Measurements from ENCODE around the gene PARD3. TPM values are rescaled to one million over a fixed set of nuclear protein-coding genes. Genes with fewer than 3 reads are reported as not detected.
"Not testable (repeated sequence)": the region's sequence is repeated elsewhere in the genome, so short reads cannot be mapped to it uniquely, and the experiment has no call there.

The PARD3 gene
- total RNA-seq: 4.8 TPM

DNA sequence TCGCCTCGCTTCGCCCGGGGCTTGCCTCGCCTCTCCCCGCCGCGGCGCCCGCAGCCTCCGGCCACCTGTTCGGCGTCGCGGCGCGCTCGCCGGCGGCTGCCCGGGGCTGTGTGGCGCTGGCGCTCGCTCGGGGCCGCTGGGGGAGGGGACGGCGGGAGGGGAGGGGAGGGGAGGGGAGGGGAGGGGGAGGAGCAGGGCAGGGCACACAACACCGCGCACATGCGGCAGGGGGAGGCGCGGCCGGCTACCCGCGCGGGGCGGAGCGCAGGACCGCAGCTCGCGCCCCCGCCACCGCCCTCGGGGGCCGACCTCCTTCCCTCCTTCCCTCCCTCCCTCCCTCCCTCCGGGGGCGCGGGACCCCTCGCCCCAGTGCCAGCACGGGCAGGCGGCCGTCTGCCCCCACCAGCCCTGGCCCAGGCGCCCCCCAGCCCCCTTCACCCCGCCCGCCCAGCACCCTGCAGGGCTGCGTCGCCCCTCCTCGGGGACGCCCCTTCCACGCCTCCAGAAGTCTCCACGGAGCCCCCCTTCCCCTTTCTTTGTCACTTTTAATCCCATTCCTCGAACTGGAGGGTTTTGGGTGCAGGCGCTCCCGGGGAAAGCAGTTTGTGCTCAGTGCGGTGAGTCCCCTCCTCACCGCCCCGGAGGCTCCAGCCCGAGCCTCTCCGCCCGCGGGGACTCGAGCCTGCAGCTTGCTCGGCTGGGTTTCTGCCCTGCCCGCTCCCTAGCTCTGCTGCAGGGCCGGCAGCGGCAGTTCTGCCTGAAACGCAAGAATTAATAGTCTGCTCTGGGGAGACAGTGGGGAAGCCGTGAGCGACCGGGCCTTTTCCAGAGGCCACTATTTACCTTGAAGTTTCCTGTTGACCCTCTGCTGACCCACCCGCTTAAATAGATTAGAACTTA is at the start of gene PARD3:
PARD3 (minus strand) TSS at position 112 of the 900 bp plus-strand sequence. CDS start 301 bp downstream, outside the sequence.
- Histone ChIP-seq H3K4me1 (ENCODE audit: insufficient read depth, low read length) (no peaks in the 10 kb centered on the region), H3K4me3 (ENCODE audit: low read length) (no peak within 1 kb of the TSS), H3K9me3 (ENCODE audit: low read depth, low read length) (no peaks in the 10 kb centered on the region), H3K27me3 (ENCODE audit: insufficient read depth, low read length) (peaks cover 52% of the 10 kb centered on the region)

DNA sequence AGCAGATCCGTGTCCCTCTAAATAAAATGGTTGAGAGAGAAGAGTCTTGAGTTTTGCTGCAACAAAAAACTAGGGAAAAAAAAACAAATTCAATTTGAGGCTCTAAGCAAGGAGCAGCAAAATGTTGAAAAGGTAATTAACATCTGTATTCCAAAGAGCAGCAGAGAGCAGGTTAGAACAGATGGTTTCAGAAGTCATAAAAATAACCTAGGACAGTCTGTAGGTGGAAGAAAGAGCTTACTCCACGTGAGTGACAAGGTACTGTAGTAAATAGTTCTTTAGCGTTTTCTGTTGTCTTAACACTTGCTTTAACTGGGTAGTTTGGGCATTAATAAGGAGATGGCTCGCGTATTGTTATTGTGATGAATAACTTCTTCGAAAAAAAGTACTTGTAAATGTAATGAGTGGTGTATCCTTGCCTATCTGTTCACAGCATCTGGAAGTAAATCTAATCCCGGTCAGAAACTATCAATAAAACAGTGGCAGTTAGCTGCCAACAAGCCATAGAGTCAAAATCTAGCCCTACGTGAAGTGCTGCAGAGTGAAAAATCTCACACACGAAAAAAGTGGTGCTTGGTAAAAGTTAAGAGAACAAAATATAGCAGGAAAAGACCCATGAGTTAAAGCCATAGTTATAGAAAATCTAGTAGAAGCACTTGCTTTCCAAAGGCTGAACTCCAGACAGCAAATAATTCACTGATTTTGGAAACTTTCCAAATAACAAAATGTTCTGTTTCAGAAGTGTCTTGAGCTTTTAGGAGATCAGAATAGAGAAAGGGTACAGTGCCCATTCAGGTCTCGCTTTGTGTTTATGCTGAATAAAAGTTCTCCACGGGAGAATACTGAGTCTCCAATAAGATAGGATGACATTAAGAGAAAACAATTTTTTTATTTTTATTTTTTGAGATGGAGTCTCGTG is 49.3 kb upstream of the PARD3 start:
- no peak overlapping the region for H3K4me3 ChIP-seq (ENCODE audit: low read length)
- no peaks in the 10 kb centered on the region for H3K9me3 ChIP-seq (ENCODE audit: low read depth, low read length)
- no peaks in the 10 kb centered on the region for H3K4me1 ChIP-seq (ENCODE audit: insufficient read depth, low read length)
- H3K27me3 ChIP-seq (ENCODE audit: insufficient read depth, low read length): no peaks in the 10 kb centered on the region

DNA sequence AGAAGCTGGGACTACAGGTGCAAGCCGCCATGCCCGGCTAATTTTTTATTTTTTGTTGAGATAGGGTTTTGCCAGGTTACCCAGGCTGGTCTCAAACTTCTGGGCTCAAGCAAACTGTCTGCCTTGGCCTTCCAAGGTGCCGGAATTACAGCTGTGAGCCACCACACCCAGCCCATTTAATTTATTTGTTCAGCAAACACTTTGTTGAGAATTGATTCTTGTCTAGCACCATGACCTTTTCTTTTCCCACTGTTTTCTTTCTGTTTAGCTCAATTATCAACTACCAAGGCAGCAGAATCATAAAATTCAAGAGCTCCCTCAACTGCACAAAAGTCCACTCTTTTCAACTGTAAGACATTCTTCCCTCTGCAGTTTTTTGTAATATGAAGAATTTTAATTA is 47.8 kb upstream of the PARD3 start:
- H3K27me3 ChIP-seq (ENCODE audit: insufficient read depth, low read length): no peaks in the 10 kb centered on the region
- H3K4me1 ChIP-seq (ENCODE audit: insufficient read depth, low read length): no peaks in the 10 kb centered on the region
- no peak overlapping the region for H3K4me3 ChIP-seq (ENCODE audit: low read length)
- H3K9me3 ChIP-seq (ENCODE audit: low read depth, low read length): no peaks in the 10 kb centered on the region

DNA sequence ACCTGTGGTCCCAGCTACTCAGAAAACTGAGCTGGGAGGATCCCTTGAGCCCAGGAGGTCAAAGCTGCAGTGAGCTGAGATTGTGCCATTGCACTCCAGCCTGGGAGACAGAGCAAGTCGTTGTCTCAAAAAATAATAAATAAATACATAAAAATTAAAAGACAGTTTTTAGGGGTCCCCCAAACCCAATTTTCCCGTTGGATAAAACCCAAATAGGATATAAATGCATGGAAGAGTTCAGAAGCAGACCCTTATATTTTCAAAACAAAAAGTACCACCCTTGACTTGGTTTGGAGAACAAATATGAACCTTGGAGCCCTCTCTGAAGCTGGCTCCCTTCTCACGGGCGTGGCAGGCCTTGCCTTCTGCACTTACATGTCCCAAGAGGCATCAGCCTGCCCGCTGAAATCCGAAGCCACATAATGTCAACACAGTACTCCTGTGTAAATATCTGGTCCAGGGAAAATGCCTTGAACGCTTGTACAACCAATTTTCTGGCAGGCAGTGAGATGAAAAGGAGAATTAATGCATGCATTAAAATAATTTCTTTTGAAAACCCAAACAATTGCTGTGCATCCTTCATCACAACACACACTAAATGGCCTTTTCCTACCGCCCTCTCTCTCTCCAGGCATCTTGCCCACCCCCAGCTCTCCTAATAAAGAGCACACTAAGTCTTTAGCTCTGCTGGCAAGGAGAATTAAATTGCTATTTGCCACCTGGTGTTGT is 46.4 kb upstream of the PARD3 start:
- Histone ChIP-seq H3K4me1 (ENCODE audit: insufficient read depth, low read length) (no peaks in the 10 kb centered on the region), H3K4me3 (ENCODE audit: low read length) (no peak overlapping the region), H3K9me3 (ENCODE audit: low read depth, low read length) (no peaks in the 10 kb centered on the region), H3K27me3 (ENCODE audit: insufficient read depth, low read length) (no peaks in the 10 kb centered on the region)

DNA sequence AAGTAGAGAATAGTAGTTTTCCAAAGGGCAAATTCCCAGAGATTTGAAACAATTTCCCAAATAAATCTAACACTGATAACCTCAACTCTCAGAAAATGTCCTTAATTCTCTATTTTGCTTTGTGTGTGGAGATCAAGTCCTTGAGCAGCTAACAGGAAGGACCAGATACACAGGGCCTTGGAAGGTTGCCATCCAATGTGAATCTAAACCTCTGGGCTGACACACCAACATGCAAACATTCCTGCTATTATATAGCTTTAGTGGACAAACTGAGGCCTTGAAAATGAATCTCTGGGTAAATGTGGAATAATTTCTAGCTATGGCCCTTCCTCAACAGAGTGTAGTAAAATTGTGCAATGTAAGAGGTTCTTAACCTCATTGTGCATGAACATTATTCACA is 44.1 kb upstream of the PARD3 start:
- H3K4me1 ChIP-seq (ENCODE audit: insufficient read depth, low read length): no peaks in the 10 kb centered on the region
- no peak overlapping the region for H3K4me3 ChIP-seq (ENCODE audit: low read length)
- H3K27me3 ChIP-seq (ENCODE audit: insufficient read depth, low read length): no peaks in the 10 kb centered on the region
- no peaks in the 10 kb centered on the region for H3K9me3 ChIP-seq (ENCODE audit: low read depth, low read length)

DNA sequence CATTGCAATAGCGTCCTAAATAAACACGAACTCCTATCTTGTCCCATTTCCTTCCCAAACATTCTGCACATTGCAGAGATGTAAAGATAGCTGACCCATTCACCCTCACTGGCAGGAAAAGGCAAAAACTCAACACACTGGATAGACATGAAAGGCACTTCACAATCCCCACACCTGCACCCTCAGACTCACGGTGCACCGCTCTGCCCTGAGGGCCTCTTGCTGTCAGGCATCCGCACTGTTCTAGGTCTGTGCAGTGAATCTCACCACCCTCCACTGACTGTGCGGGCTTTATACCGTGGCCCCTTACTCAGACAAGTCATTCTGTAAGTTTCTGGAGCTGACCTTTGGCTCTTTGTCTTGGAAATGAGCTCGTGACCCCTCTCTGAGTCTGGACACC is 42.9 kb upstream of the PARD3 start:
- H3K27me3 ChIP-seq (ENCODE audit: insufficient read depth, low read length): no peaks in the 10 kb centered on the region
- no peaks in the 10 kb centered on the region for H3K4me1 ChIP-seq (ENCODE audit: insufficient read depth, low read length)
- no peak overlapping the region for H3K4me3 ChIP-seq (ENCODE audit: low read length)
- no peaks in the 10 kb centered on the region for H3K9me3 ChIP-seq (ENCODE audit: low read depth, low read length)

DNA sequence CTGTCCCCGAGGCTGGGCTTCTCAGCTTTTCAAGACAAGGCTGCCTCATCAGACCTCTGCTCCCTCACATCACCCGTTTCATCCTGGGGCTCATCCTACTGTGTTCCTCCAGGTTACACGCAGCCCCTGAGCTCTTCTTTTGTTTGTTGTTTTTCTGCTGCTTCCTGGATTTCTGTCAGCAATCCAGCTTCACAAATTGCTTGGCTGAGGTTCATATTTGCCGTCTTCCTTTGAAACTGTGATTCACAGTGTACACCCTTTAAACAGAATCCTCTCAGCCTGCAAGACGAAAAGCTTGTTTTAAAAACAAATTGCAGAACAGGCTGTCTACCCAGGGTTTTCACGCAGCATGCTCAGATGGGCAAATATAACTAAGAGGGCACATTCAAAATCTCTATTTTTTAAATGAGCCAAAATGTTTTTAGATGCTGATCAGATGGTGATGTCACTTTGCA is 39.1 kb upstream of the PARD3 start:
- Histone ChIP-seq H3K4me3 (ENCODE audit: low read length) (no peak overlapping the region), H3K27me3 (ENCODE audit: insufficient read depth, low read length) (no peaks in the 10 kb centered on the region), H3K9me3 (ENCODE audit: low read depth, low read length) (no peaks in the 10 kb centered on the region), H3K4me1 (ENCODE audit: insufficient read depth, low read length) (no peaks in the 10 kb centered on the region)

DNA sequence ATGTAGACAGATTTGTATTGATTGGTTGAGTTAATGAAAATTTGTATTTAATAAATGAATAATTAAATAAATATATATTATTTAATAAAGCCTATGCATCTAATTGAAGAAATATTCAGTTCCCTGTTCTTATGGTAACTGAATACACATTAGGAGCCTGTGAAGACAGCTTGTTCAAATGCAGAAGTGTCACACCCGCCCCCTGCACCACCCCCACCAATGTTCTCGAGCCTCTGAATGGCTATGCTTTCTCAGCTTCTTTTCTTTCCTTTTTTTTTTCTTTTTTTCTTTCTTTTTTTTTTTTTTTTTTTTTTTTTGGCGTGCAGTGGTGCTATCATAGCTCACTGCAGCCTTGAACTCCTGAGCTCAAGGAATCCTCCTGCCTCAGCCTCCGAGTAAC is 38.3 kb upstream of the PARD3 start:
- Histone ChIP-seq H3K4me1 (ENCODE audit: insufficient read depth, low read length) (no peaks in the 10 kb centered on the region), H3K4me3 (ENCODE audit: low read length) (no peak overlapping the region), H3K9me3 (ENCODE audit: low read depth, low read length) (no peaks in the 10 kb centered on the region), H3K27me3 (ENCODE audit: insufficient read depth, low read length) (no peaks in the 10 kb centered on the region)

DNA sequence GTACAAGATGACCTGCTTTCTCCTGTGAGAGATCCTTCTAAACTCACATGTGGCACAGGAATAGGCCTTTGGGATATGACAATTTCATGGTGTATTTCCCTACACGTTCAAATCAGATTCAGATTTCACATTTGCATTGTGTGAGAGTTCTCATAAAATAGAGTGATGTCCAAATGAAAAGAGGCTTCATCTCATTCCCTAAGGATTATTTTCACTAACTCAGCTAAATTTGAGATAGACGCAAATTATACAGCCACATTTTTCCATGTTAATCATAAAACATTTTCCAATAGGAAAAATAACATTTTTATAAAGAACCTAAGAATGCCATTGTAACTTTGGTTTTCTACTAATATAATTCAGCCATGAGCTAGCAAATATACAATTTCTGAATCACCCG is 35.5 kb upstream of the PARD3 start:
- Histone ChIP-seq H3K9me3 (ENCODE audit: low read depth, low read length) (no peaks in the 10 kb centered on the region), H3K4me1 (ENCODE audit: insufficient read depth, low read length) (no peaks in the 10 kb centered on the region), H3K4me3 (ENCODE audit: low read length) (no peak overlapping the region), H3K27me3 (ENCODE audit: insufficient read depth, low read length) (no peaks in the 10 kb centered on the region)

DNA sequence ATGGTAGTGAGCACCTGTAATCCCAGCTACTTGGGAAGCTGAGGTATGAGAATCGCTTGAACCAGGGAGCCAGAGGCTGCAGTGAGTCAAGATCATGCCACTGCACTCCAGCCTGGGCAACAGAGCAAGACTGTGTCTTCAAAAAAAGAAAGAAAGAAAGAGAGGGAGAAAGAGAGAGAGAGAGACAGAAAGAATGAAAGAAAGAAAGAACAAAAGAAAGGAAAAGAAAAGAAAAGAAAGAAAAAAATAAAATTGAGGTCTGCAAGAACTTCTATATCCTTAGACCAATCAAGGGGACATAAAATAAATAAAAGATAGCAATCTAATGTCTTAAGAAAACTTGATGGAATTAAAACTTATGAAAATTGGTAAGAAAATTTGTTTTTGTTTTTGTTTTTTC is 34.9 kb upstream of the PARD3 start:
- Histone ChIP-seq H3K9me3 (ENCODE audit: low read depth, low read length) (no peaks in the 10 kb centered on the region), H3K4me1 (ENCODE audit: insufficient read depth, low read length) (no peaks in the 10 kb centered on the region), H3K27me3 (ENCODE audit: insufficient read depth, low read length) (no peaks in the 10 kb centered on the region), H3K4me3 (ENCODE audit: low read length) (no peak overlapping the region)

DNA sequence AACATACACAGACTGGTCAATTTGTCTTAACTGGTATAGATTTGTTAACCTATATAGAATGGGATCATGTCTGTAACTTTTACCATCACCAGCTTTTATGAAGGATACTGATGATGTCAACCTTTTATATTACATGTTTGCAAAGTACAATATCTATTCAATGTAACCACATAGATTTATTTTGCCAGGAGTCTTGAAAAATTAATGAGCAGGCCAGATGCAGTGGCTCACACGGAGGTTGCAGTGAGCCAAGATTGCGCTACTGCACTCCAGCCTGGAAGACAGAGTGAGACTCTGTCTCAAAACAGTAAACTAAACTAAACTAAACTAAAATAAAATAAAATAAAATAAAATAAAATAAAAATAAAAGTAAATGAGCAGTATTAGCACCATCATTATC is 30.0 kb upstream of the PARD3 start:
- Histone ChIP-seq H3K4me3 (ENCODE audit: low read length) (no peak overlapping the region), H3K27me3 (ENCODE audit: insufficient read depth, low read length) (no peaks in the 10 kb centered on the region), H3K9me3 (ENCODE audit: low read depth, low read length) (no peaks in the 10 kb centered on the region), H3K4me1 (ENCODE audit: insufficient read depth, low read length) (no peaks in the 10 kb centered on the region)

DNA sequence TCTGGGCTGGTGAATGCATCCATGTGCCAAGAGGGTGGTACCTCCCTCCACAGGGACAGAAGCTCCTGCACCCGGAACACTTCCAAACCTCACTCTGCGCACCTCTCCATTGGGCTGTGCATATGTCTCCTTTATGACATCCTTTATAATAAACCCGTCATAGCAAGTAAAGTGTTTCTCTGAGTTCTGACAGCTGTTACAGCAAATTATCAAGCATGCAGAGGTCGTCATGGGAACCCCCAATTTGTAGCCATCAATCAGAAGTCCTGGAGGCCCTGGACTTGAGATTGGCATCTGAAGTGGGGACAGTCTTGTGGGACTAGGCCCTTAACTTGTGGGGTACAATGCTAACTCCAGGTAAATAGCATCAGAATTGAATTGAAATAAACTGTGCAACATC is 29.4 kb upstream of the PARD3 start:
- H3K9me3 ChIP-seq (ENCODE audit: low read depth, low read length): no peaks in the 10 kb centered on the region
- no peaks in the 10 kb centered on the region for H3K4me1 ChIP-seq (ENCODE audit: insufficient read depth, low read length)
- H3K27me3 ChIP-seq (ENCODE audit: insufficient read depth, low read length): no peaks in the 10 kb centered on the region
- no peak overlapping the region for H3K4me3 ChIP-seq (ENCODE audit: low read length)

DNA sequence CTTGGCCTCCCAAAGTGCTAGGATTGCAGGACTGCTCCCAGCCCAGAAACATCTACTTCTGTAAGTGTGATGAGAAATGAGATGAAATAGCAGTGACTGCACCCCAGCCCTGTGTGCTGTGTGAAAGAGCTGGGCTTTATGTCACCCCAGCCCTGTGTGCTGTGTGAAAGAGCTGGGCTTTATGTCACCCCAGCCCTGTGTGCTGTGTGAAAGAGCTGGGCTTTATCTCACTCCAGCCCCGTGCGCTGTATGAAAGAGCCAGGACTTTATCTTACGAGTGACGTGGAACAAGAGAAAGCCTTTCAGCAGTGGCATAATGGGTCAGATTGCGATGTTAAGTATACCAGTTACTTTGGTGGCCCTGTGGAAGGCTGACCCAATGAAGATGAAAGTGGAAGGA is 28.4 kb upstream of the PARD3 start:
- not testable (repeated sequence) for H3K4me1 ChIP-seq (ENCODE audit: insufficient read depth, low read length); H3K9me3 ChIP-seq (ENCODE audit: low read depth, low read length); H3K27me3 ChIP-seq (ENCODE audit: insufficient read depth, low read length); H3K4me3 ChIP-seq (ENCODE audit: low read length)

DNA sequence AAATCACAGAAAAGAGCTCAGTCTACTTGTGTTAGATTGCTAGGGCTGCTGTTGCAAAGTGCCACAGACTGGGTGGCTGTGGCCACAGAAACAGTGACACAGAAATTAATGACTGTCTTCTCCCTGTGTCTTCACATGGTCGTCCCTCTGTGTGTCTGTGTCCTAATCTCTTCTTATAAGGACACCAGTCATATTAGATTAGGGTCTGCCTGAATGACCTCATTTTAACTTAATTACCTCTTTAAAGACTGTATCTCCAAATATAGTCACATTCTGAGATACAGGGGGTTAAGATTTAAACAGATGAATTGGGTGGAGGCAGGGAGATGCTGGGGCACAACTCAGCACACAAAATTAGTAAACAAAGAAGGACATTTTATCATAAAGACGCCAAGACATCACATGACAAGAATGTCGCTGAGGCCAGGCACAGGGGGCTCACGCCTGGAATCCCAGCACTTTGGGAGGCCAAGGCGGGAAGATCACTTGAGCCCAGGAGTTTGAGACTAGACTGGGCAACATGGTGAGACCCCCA is 23.3 kb upstream of the PARD3 start:
- no peaks in the 10 kb centered on the region for H3K9me3 ChIP-seq (ENCODE audit: low read depth, low read length)
- H3K4me1 ChIP-seq (ENCODE audit: insufficient read depth, low read length): no peaks in the 10 kb centered on the region
- H3K4me3 ChIP-seq (ENCODE audit: low read length): no peak overlapping the region
- no peaks in the 10 kb centered on the region for H3K27me3 ChIP-seq (ENCODE audit: insufficient read depth, low read length)

Measured in mononuclear cell (primary cell).